ENCODE results near the gene CFAP251.

GRCh38 chr12:122023339-122024131, 105.1 kb downstream of the CFAP251 start:
- TF ChIP-seq EZH2 (IDR thresholded peaks at IDR 0.05) (no peak), CTCF (IDR thresholded peaks at IDR 0.05 in 2 of 3, conservative IDR thresholded peaks at IDR 0.05 in 1 of 3; ENCODE audit: borderline replicate concordance in 1 of 3, insufficient read depth in 1 of 3, low read depth in 2 of 3, low read length in 2 of 3) (no peak), EZH2phosphoT487 (IDR thresholded peaks at IDR 0.05; ENCODE audit: borderline replicate concordance) (no peak), YY1 (IDR thresholded peaks at IDR 0.05; ENCODE audit: extremely low read depth, insufficient replicate concordance, low read depth, low read length) (peak; percentile 49), POLR2A (IDR thresholded peaks at IDR 0.05; ENCODE audit: borderline replicate concordance, extremely low read depth, insufficient read depth, insufficient read length) (peak; percentile 18), TCF7L2 (IDR thresholded peaks at IDR 0.05; ENCODE audit: borderline replicate concordance, extremely low read depth, insufficient read depth, insufficient read length) (no peak), POLR2AphosphoS5 (IDR thresholded peaks at IDR 0.05; ENCODE audit: low read depth, low read length) (peak; percentile 53)
- TF ChIP-seq, protein P1, sequence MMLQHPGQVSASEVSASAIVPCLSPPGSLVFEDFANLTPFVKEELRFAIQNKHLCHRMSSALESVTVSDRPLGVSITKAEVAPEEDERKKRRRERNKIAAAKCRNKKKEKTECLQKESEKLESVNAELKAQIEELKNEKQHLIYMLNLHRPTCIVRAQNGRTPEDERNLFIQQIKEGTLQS (IDR thresholded peaks at IDR 0.05): no peak
- TF ChIP-seq, protein P2, sequence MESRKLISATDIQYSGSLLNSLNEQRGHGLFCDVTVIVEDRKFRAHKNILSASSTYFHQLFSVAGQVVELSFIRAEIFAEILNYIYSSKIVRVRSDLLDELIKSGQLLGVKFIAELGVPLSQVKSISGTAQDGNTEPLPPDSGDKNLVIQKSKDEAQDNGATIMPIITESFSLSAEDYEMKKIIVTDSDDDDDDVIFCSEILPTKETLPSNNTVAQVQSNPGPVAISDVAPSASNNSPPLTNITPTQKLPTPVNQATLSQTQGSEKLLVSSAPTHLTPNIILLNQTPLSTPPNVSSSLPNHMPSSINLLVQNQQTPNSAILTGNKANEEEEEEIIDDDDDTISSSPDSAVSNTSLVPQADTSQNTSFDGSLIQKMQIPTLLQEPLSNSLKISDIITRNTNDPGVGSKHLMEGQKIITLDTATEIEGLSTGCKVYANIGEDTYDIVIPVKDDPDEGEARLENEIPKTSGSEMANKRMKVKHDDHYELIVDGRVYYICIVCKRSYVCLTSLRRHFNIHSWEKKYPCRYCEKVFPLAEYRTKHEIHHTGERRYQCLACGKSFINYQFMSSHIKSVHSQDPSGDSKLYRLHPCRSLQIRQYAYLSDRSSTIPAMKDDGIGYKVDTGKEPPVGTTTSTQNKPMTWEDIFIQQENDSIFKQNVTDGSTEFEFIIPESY (IDR thresholded peaks at IDR 0.05; ENCODE audit: extremely low read depth, insufficient replicate concordance, low read length): no peak

Data from HCT116 (cell line).